ENCODE data around the gene PGP.

PGP gene

DNA sequence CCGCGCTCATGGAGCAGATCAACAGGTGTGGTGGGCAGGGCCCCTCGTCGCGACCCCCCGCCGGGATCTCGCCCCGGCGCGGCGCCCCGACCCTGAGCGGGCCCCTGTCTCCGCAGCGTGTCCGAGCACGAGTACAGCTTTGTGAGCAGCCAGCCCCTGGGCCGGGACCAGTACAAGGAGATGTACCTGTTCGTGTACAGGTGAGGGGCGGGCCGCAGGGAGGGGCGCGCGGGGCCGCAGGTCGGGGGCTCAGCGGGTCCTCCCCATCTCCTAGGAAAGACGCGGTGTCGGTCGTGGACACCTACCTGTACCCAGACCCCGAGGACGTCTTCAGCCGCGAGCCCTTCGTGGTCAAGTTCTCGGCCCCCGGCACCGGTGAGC lies 22.5 kb upstream of the PGP start:
- DNase-seq, result no peak

- no peak for DNase-seq
These were observed 21.9 kb upstream of the PGP start, which contains the start of gene DNASE1L2 for GRCh38 chr16:2236337-2237101. DNASE1L2 (plus strand) TSS chr16:2236444; CDS start chr16:2236817, 373 bp downstream.

DNA sequence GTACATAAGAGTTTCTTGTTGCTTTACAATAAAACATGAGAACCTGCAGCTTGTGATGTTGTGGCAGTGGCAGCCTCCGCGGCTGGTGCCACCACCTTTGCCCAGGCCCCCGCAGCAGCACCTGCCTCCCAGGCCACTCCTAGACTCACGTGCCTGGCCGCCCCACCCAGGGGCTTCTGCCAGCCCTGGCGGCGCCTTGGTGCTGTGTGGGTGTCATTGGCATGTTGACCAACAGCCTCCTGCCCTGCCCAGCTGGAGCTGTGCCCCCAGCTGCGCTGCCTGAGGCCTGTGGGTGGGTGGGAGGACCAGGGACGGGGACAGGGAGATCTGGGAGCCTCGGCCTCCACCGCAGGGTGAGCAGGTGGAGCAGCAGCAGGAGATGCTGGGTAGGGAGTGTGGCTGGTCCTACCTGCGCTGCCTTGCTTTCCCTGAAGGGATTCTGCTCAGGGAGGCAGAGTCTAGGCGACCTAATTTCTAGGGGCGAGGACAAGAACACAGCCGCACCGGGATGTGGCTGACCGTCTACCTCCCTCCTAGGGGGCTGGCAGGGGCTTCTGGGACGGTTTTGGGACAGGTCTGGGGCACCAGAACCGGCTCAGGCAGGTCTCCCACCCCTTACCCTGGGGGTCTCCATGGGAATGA lies 21.2 kb upstream of the PGP start:
- DNase-seq, result no peak

DNA sequence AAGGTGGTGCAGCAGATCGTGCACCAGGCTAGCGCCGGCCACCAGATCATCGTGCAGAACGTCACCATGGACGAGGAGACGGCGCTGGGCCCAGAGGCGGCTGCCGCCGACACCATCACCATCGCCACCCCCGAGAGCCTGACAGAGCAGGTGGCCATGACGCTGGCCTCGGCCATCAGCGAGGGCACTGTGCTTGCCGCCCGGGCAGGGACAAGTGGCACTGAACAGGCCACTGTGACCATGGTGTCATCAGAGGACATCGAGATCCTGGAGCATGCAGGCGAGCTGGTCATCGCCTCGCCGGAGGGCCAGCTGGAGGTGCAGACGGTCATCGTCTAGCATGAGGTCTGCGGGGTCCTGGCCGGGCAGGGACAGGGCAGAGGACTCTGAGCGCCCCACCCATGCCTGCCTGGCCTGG lies 20.6 kb upstream of the PGP start:
- DNase-seq, result no peak

DNA sequence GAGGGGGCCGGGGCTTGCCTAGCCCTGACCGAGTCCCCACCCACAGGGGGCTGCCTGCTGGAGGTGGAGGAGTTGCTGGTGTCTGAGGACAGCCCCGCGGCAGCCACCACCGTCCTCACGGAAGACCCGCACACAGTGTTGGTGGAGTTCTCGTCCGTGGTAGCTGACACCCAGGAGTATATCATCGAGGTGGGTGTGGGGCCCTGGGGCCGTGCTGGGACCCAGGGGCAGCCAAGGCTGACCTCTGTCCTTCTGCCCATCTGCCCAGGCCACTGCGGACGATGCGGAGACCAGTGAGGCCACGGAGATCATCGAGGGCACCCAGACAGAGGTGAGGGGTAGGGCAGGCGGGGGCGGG lies 20.2 kb upstream of the PGP start:
- DNase-seq, result no peak

DNA sequence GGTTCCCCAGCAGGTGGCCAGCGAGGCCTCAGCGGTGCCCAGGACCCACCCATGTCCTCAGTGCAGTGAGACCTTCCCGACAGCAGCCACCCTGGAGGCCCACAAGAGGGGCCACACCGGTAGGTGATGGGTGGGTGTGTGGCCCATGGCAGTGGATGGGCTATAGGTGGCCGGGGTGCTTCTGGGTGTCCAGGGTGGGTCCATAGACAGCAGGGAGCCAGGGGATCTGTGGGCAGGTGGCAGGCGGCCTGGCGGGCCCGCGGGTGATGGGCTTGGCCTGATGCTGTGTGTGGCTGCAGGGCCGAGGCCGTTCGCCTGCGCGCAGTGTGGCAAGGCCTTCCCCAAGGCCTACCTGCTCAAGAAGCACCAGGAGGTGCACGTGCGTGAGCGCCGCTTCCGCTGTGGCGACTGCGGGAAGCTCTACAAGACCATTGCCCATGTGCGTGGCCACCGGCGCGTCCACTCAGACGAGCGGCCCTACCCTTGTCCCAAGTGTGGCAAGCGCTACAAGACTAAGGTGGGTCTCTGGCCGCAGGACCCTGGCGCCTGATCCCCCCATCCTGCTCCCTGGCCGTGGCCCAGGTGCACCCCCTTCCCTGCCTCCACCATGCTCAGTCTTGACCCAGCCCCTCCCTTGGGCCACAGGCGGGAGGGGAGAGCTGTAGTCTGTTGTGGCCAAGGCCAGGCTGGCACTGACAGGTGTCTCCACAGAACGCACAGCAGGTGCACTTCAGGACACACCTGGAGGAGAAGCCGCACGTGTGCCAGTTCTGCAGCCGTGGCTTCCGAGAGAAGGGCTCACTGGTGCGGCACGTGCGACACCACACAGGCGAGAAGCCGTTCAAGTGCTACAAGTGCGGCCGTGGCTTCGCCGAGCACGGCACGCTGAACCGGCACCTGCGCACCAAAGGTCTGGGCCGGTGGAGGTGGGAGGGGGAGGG lies 19.5 kb upstream of the PGP start:
- DNase-seq, result no peak

DNA sequence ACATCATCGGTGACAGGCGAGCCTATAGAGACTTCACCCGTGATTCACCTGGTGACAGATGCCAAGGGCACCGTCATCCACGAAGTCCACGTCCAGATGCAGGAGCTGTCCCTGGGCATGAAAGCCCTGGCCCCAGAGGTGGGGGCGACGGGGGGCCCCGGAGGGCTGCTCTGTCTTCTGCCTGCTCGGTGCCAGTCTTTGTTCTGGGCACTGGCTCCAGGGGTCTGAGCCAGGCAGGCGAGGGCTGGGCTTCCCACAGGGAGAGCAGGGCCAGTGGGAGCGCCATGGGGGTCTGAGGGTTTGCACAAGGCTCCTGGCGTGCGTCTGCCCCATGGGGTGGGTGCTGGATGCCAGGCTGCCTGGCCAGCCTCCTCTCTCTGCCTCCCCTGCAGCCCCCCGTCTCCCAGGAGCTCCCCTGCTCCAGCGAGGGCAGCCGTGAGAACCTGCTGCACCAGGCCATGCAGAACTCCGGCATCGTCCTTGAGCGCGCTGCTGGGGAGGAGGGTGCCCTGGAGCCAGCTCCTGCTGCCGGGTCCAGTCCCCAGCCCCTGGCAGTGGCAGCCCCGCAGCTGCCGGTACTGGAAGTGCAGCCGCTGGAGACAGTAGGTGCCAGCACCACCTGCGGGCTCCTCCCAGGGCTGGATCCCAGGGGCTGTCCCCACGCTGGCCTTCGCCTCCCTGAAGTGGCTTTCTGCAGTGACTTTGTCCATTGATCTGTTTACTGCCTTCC lies 18.6 kb upstream of the PGP start:
- no peak for DNase-seq

DNA sequence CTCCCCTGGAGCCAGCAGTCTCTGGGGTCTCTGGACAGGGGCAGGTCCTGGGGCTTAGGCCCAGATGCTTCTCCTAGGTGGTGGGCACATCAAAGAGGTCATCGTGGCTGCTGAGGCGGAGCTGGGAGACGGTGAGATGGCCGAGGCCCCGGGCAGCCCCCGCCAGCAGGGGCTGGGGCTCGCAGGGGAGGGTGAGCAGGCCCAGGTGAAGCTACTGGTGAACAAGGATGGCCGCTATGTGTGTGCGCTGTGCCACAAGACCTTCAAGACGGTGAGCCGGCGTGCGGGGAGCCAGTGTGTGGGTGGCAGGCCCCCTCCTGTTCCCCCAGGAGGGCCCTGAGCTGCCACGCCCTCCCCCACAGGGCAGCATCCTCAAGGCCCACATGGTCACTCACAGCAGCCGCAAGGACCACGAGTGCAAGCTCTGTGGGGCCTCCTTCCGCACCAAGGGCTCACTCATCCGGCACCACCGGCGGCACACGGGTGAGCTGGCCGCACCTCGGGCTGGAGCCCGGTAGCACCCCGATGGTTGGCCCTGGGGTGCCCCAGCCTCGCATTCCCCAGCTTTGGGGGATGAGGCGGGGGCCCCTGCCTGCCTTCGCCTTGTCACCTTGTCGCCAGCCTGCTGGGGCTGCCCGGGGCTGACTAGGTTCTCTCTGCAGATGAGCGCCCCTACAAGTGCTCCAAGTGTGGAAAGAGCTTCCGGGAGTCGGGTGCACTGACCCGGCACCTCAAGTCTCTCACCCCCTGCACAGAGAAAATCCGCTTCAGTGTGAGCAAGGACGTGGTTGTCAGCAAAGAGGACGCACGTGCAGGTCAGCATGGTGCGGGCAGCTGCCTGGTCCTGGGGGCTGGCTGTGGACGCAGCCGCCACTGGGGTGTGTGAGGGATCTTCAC lies 17.7 kb upstream of the PGP start:
- no peak for DNase-seq

GRCh38 chr16:2231016-2231931 lies 16.6 kb upstream of the PGP start:
- no peak for DNase-seq

- DNase-seq, result no peak
These were observed 15.7 kb upstream of the PGP start for GRCh38 chr16:2230376-2230775.

DNA sequence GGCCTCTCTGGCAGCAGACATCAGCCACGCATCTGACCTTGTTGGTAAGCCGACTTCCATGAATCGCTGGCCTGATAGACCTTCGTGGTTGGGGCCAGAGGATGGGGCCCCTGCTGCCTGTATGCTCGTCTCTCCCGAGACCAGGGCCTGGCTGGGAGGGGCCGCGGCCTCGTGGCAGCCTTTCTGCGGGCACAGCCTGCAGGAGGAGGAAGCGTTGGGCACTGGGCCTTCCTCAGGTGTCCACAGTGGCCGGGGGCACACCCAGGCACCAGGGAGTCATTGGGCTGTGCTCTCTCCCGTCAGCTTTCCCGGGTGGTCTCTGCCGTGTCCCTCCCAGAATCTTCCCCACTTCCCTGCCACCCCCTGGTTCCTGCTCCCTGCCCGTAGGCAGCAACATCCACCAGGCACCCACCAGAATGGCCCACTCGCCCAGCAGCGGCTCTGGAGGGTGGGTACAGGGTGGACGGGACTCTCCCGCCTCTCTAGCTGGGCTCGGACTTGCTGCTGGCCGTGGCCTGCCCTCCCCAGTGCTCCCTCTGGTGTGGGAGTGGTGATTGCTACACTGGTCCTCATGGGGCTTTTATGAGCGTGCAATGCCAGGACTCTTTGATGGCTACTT lies 15.1 kb upstream of the PGP start:
- DNase-seq, result no peak

DNA sequence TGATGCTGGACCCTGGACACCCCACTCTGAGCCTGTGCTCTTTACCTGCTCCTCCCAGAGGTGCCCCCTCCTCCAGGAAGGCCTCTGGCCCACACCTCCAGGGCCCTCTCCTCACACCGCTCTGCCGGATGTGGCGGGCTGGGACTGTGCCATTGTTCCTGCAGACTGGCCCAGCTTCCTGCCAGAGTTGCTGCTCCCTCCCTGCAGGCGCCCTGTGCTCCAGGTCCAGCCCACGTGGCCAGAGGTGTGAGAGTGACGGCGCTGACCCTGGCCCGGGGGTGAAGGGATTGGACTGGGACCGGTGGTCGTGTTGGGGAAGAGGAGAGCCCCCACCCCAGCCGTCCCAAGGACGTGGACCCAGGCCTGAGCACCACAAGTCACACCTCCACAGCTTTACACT lies 14.5 kb upstream of the PGP start:
- DNase-seq, result no peak

DNA sequence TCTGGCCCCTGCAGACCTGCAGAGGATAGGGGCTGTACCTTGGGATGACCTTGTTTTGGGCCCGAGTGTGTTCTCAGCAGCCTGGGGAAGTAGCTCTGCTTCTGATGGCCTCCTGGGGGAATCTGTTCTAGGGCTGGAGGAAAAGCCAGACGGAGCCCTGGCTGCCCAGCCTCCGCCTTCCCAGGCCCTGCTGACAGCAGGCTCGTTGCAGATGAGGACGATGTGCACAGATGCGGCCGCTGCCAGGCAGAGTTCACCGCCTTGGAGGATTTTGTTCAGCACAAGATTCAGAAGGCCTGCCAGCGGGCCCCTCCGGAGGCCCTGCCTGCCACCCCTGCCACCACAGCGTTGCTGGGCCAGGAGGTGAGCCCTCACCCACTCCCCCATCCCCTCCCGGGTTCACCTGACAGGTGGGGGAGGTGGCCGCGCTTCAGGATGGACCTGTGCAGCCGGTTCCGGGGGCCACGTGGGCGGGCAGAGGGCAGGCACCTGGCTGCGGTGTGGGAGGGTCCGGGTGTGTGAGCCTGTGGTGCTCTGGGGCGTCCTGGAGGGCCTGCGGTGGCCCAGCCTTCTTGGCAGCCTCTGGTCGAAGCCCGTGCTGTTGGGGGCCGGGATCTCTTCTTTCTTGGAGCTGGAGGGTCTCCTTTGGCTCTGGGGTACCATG lies 13.7 kb upstream of the PGP start:
- no peak for DNase-seq

- DNase-seq, result no peak
These were observed 12.3 kb upstream of the PGP start for GRCh38 chr16:2226918-2227317.

- no peak for DNase-seq
These were observed 11.7 kb upstream of the PGP start for GRCh38 chr16:2226245-2226793.

DNA sequence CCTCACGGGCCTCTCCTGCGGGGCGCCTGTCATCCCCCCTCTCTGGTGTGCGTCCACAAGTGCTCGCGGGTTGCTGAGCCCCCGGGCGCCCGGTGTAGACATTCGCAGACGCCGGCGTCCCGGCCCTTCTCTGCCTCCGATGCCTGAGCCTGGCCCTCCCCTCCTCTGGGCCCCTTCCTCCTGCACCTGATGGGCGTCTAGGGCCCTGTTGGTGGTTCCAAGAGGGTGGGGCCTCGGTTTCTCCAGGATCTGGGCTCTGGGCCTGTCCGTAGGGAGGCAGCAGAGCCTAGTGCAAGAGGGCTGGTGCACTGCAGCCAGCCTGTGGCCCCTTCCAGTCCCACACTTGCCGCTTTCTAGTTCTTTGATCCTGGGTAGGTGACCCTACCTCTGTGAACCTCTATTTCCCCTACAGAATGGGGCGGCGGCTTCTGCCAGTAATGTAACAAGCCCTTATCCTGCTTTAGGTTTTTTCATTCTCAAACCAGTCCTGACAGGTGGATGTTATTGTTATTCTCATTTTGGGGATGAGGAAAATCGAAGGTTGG lies 9.4 kb upstream of the PGP start:
- no peak for DNase-seq

DNA sequence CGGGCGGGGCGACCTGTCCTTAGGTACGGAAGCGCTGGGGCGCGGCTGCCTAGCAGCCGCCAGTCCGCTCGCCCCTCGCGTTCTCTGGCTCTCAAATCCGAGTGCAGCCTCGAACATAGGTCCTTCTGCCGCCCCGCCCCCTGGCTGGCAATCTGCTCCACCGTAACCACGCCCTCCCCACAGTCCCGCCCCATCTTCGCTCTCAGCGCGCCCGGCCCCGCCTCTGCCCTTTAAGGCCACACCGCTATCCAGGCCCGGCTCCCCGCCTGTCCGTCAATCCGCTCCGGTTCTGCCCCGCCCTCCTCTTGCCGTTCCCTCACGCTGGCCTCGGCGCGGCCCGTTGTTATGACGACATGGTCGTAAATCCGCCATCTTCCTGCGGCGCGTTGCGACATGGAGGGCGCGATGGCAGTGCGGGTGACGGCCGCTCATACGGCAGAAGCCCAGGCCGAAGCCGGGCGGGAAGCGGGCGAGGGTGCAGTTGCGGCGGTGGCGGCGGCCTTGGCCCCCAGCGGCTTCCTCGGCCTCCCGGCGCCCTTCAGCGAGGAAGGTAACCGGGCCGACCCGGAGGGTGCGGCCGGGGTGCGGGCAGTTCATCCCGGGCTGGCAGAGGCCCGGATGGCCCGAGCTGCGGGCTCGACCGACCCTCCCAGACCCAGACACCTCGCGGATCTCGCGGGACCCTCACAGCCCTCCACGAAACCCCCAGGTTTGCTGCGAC lies 8.7 kb upstream of the PGP start, which contains the start of gene E4F1:
Gene E4F1, plus strand, starts transcription at position 371 of the 721 bp plus-strand sequence. Its CDS starts 23 bp downstream, at position 394.
- DNase-seq, result peak; percentile 97

GRCh38 chr16:2216330-2216729 lies 1.7 kb upstream of the PGP start:
- no peak for DNase-seq

All from SHP77 treated with DMSO at 0.1 percent for 48 hours (cell line).